ENCODE data around the gene C5orf15.

Gene C5orf15

GRCh38 chr5:133968204-133968980 is at the start of gene C5orf15:
TSS of gene C5orf15 (minus strand) at chr5:133968625. CDS start at chr5:133968584, 41 bp downstream.
- peak; percentile 98 for DNase-seq

- DNase-seq, result no peak
These were observed 39.9 kb upstream of the C5orf15 start for GRCh38 chr5:134008266-134008749.

GRCh38 chr5:134007581-134008265 is 39.3 kb upstream of the C5orf15 start:
- peak; percentile 36 for DNase-seq

- no peak for DNase-seq
These were observed 37.7 kb upstream of the C5orf15 start for GRCh38 chr5:134006115-134006514.

GRCh38 chr5:134005417-134006061 is 37.1 kb upstream of the C5orf15 start:
- DNase-seq, result peak; percentile 18

- peak; percentile 89 for DNase-seq
These were observed 36.4 kb upstream of the C5orf15 start, which contains the start of gene VDAC1 for GRCh38 chr5:134004626-134005416. TSS of gene VDAC1 (minus strand) at chr5:134004975. CDS start at chr5:133993012, 11,963 bp downstream.

- DNase-seq, result peak; percentile 43
These were observed 35.6 kb upstream of the C5orf15 start for GRCh38 chr5:134003817-134004625.

- peak; percentile 7 for DNase-seq
These were observed 34.8 kb upstream of the C5orf15 start for GRCh38 chr5:134003064-134003816.

GRCh38 chr5:134001938-134002731 is 33.7 kb upstream of the C5orf15 start:
- DNase-seq, result no peak

GRCh38 chr5:134000696-134001453 is 32.5 kb upstream of the C5orf15 start:
- no peak for DNase-seq

- DNase-seq, result no peak
These were observed 31.7 kb upstream of the C5orf15 start for GRCh38 chr5:134000091-134000511.

GRCh38 chr5:133998807-133999206 is 30.4 kb upstream of the C5orf15 start:
- DNase-seq, result no peak

GRCh38 chr5:133998042-133998441 is 29.6 kb upstream of the C5orf15 start:
- no peak for DNase-seq

- DNase-seq, result no peak
These were observed 28.3 kb upstream of the C5orf15 start for GRCh38 chr5:133996683-133997252.

GRCh38 chr5:133995883-133996563 is 27.6 kb upstream of the C5orf15 start:
- DNase-seq, result no peak

GRCh38 chr5:133995341-133995740 is 26.9 kb upstream of the C5orf15 start:
- DNase-seq, result peak; percentile 15

GRCh38 chr5:133994990-133995333 is 26.5 kb upstream of the C5orf15 start:
- DNase-seq, result no peak

GRCh38 chr5:133994297-133994989 is 26.0 kb upstream of the C5orf15 start:
- no peak for DNase-seq
